B cell (primary cell): Measurements from ENCODE around the gene SLC23A2.

Source experiments
- CTCF ChIP-seq: fragments of 200-600 bp; IDR thresholded peaks from one replicate; pipeline ENCODE4 v1.8.0; 2022; ENCODE audit warnings: antibody characterized with exemption, mild to moderate bottlenecking
- EZH2 ChIP-seq: IDR thresholded peaks from 2 replicates; pipeline ENCODE4 v1.6.1; 2012; ENCODE audit warnings: borderline replicate concordance, low read depth, mild to moderate bottlenecking, moderate library complexity, low read length; ENCODE audit not compliant: insufficient read depth, poor library complexity, severe bottlenecking

GRCh38 chr20:5039889-5040288 lies 38.6 kb upstream of the SLC23A2 start:
- TF ChIP-seq CTCF (no peak), EZH2 (no peak)
